Kidney (tissue), 14 donors: ENCODE measurements around the gene LRRC4C. TPM values are rescaled to one million over a fixed set of nuclear protein-coding genes. Genes with fewer than 3 reads are reported as not detected.
A peak's percentile ranks its signal among the peaks of the same experiment; 100 is the strongest.

Experiments used
- DNase-seq, 5 donors: peaks; one replicate each; pipeline ENCODE4 v3.0.0-alpha.2; 2013 to 2020
- FAIRE-seq: peaks from 2 replicates; lab custom pipeline; 2012; peaks lifted over from hg19 to GRCh38; lab: Jason Lieb, UNC
- H3K27ac ChIP-seq, 2 donors: one replicate each; pipeline ENCODE4 v1.7.0; 2013; ENCODE audit warnings: low read depth in 2 of 2, low read length in 2 of 2, inconsistent platforms in 1 of 2
- H3K27me3 ChIP-seq: one replicate; pipeline ENCODE4 v1.7.1; 2013; ENCODE audit warnings: low read length, inconsistent platforms; ENCODE audit not compliant: control insufficient read depth, insufficient read depth
- H3K36me3 ChIP-seq, 3 donors: one replicate each; pipeline versions ENCODE4 v1.7.0 to v1.7.1; 2013; ENCODE audit warnings: low read length in 3 of 3, control low read depth in 1 of 3, inconsistent platforms in 1 of 3; ENCODE audit not compliant: insufficient read depth in 3 of 3, control insufficient read depth in 2 of 3
- H3K4me1 ChIP-seq, 3 donors: one replicate each; pipeline versions ENCODE4 v1.7.0 to v1.7.1; 2013; ENCODE audit warnings: low read length in 3 of 3, inconsistent platforms in 1 of 3, low read depth in 1 of 3; ENCODE audit not compliant: control insufficient read depth in 2 of 3, insufficient read depth in 2 of 3
- H3K4me3 ChIP-seq, 3 donors: one replicate each; pipeline versions ENCODE4 v1.7.0 to v1.8.1; 2013; ENCODE audit warnings: low read length in 3 of 3, control low read depth in 1 of 3, inconsistent platforms in 1 of 3
- H3K9ac ChIP-seq, 3 donors: one replicate each; pipeline versions ENCODE4 v1.7.0 to v1.7.1; 2013; ENCODE audit warnings: low read length in 3 of 3, control low read depth in 1 of 3, inconsistent platforms in 1 of 3
- H3K9me3 ChIP-seq, 3 donors: one replicate each; pipeline versions ENCODE4 v1.7.0 to v1.7.1; 2013; ENCODE audit warnings: low read length in 3 of 3, control low read depth in 1 of 3, inconsistent platforms in 1 of 3; ENCODE audit not compliant: control insufficient read depth in 2 of 3, insufficient read depth in 1 of 3
- intact Hi-C: fragments of 100-400 bp; cut with DNase I; formaldehyde crosslinking; loops from one replicate; pipeline ENCODE4 v1.11.1; 2022
- polyA plus RNA-seq: library from polyadenylated mRNA; stranded (reverse); fragments of 350-450 nt; fragmentation: Illumina TruSeq; extraction: RNeasy Lipid Tissue Mini Kit (QIAGEN cat#74804); gene quantifications from one replicate; pipeline ENCODE4 v1.2.3, GENCODE V29; 2014; ENCODE audit warnings: low read depth, low replicate concordance; ENCODE audit not compliant: insufficient read depth
- total RNA-seq: library from RNA; stranded (reverse); fragmentation: NEBNext Ultra II Directional; extraction: Animal tissue kit (Norgen Biotek cat#: 25700); gene quantifications from one replicate; pipeline ENCODE4 v1.2.1, GENCODE V29; 2021
- TF ChIP-seq, protein P1 (sequence below): IDR thresholded peaks from 3 replicates; pipeline ENCODE4 v1.5.1; 2012; ENCODE audit warnings: mild to moderate bottlenecking, moderate library complexity, borderline replicate concordance; ENCODE audit not compliant: insufficient read depth; ENCODE audit errors: extremely low read depth
- donor health status: control.
- donor health status: control.
- donor health status: control.
- donor health status: control.
- donor health status: control.
- donor health status: DM: yes; HTN: yes; CAD: no.
- donor health status: Normal renal cell carcinoma (clear cell type).

The LRRC4C gene
- total and polyA plus RNA-seq, 2 donors from 2014 or later, result 0.26 to 1.6 TPM

GRCh38 chr11:40281052-40281580, 1178.3 kb downstream of the LRRC4C start:
- intact Hi-C loops, result no loop called here
- H3K36me3 ChIP-seq, result no peaks in the 10 kb centered on the region
- H3K27ac ChIP-seq, result no peak overlapping the region
- no peak for FAIRE-seq
- no peaks in the 10 kb centered on the region for H3K9me3 ChIP-seq
- no peaks in the 10 kb centered on the region for H3K4me1 ChIP-seq
- DNase-seq, result peak in 3 of 5 donors; percentile 43 to 79 (median 79)
- H3K27me3 ChIP-seq, result no peaks in the 10 kb centered on the region
- TF ChIP-seq, protein P1, sequence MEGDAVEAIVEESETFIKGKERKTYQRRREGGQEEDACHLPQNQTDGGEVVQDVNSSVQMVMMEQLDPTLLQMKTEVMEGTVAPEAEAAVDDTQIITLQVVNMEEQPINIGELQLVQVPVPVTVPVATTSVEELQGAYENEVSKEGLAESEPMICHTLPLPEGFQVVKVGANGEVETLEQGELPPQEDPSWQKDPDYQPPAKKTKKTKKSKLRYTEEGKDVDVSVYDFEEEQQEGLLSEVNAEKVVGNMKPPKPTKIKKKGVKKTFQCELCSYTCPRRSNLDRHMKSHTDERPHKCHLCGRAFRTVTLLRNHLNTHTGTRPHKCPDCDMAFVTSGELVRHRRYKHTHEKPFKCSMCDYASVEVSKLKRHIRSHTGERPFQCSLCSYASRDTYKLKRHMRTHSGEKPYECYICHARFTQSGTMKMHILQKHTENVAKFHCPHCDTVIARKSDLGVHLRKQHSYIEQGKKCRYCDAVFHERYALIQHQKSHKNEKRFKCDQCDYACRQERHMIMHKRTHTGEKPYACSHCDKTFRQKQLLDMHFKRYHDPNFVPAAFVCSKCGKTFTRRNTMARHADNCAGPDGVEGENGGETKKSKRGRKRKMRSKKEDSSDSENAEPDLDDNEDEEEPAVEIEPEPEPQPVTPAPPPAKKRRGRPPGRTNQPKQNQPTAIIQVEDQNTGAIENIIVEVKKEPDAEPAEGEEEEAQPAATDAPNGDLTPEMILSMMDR, result no peak
- no peak overlapping the region for H3K4me3 ChIP-seq
- no peak overlapping the region for H3K9ac ChIP-seq

- H3K4me1 ChIP-seq, result no peaks in the 10 kb centered on the region
- FAIRE-seq (no peak), DNase-seq (peak in 4 of 5 donors; percentile 31 to 59 (median 38))
- no peaks in the 10 kb centered on the region for H3K27me3 ChIP-seq
- no peaks in the 10 kb centered on the region for H3K9me3 ChIP-seq
- TF ChIP-seq, protein P1, result no peak
- intact Hi-C loops, result no loop called here
- H3K9ac ChIP-seq, result no peak overlapping the region
- H3K4me3 ChIP-seq, result no peak overlapping the region
- no peaks in the 10 kb centered on the region for H3K36me3 ChIP-seq
- no peak overlapping the region for H3K27ac ChIP-seq
Observed at GRCh38 chr11:40280159-40281051, 1179.0 kb downstream of the LRRC4C start.

GRCh38 chr11:40276960-40277359, 1182.5 kb downstream of the LRRC4C start:
- Histone ChIP-seq H3K4me1 (no peaks in the 10 kb centered on the region), H3K27me3 (no peaks in the 10 kb centered on the region), H3K36me3 (no peaks in the 10 kb centered on the region), H3K27ac (no peak overlapping the region), H3K9me3 (no peaks in the 10 kb centered on the region), H3K9ac (no peak overlapping the region), H3K4me3 (no peak overlapping the region)
- DNase-seq, result no peak
- intact Hi-C loops, result no loop called here
- FAIRE-seq, result no peak
- TF ChIP-seq, protein P1, result no peak
